ENCODE measurements around the gene DAZAP1.

GRCh38 chr19:1425102-1425837 is 17.9 kb downstream of the DAZAP1 start:
- TF ChIP-seq CTCF (IDR thresholded peaks at IDR 0.05) (no peak), EZH2phosphoT487 (IDR thresholded peaks at IDR 0.05; ENCODE audit: borderline replicate concordance, low read depth) (no peak), JUND (IDR thresholded peaks at IDR 0.05) (no peak), POLR2AphosphoS5 (IDR thresholded peaks at IDR 0.05; ENCODE audit: low read depth, low read length) (no peak), GABPA (IDR thresholded peaks at IDR 0.05; ENCODE audit: low read depth) (no peak), MXI1 (IDR thresholded peaks at IDR 0.05; ENCODE audit: low read depth, low read length) (no peak), TCF12 (IDR thresholded peaks at IDR 0.05) (no peak), REST (IDR thresholded peaks at IDR 0.05; ENCODE audit: low read depth, low read length) (no peak), YY1 (IDR thresholded peaks at IDR 0.05; ENCODE audit: low read depth) (no peak), CHD2 (IDR thresholded peaks at IDR 0.05; ENCODE audit: low read length, partially characterized antibody) (no peak)

Measured in SK-N-SH (cell line).